Panc1 (cell line): ENCODE data around the gene GNAS. TPM values are rescaled to one million over a fixed set of nuclear protein-coding genes. Genes with fewer than 3 reads are reported as not detected.
A peak's percentile ranks its signal among the peaks of the same experiment; 100 is the strongest.

Source experiments
- ATAC-seq: fragments of 200-7000 bp; cut with Tn5 transposase; 2 replicates; pipeline ENCODE4 v1.9.1; 2020; ENCODE audit warnings: mild to moderate bottlenecking, moderate library complexity
- BruUV-seq: library from RNA; stranded (reverse); fragments of 400-500 nt; replicated peaks from 2 replicates; lab custom pipeline; 2021; lab: Mats Ljungman, UMichigan
- CTCF ChIA-PET: fragments of 300-600 bp; sonication (Branson Sonifier 250); formaldehyde crosslinking; loops from one replicate; lab custom pipeline; 2022; ENCODE audit warnings: antibody characterized with exemption; lab: Charles Lee
- POLR2A ChIA-PET: fragments of 300-600 bp; sonication (Branson Sonifier 250); formaldehyde crosslinking; loops from one replicate; lab custom pipeline; 2022; ENCODE audit warnings: antibody characterized with exemption; lab: Charles Lee
- DNase-seq: peaks from one replicate; pipeline ENCODE4 v3.0.0-alpha.2; 2010; ENCODE audit warnings: low read depth, low spot score
- H3K27ac ChIP-seq: 2 replicates; pipeline ENCODE4 v1.5.1; 2011; ENCODE audit warnings: mild to moderate bottlenecking, low read length, inconsistent platforms
- H3K27me3 ChIP-seq: fragments of 200-500 bp; sonication (Bioruptor generic); 2 replicates; pipeline ENCODE4 v1.6.0; 2014; ENCODE audit warnings: low read length, inconsistent platforms; ENCODE audit not compliant: control insufficient read depth, insufficient read depth
- H3K36me3 ChIP-seq: fragments of 200-500 bp; sonication (Bioruptor generic); 2 replicates; pipeline ENCODE4 v1.5.1; 2014; ENCODE audit warnings: inconsistent platforms, mild to moderate bottlenecking, low read length, moderate library complexity; ENCODE audit not compliant: control insufficient read depth, insufficient read depth
- H3K4me1 ChIP-seq: 2 replicates; pipeline ENCODE4 v1.5.1; 2011; ENCODE audit warnings: inconsistent platforms, mild to moderate bottlenecking, low read length, moderate library complexity; ENCODE audit not compliant: control insufficient read depth, insufficient read depth
- H3K4me3 ChIP-seq, 2 experiments: 2 replicates each; pipeline ENCODE4 v1.5.1; 2011 to 2012; ENCODE audit warnings: low read depth in 2 of 2, low read length in 2 of 2, mild to moderate bottlenecking in 2 of 2, inconsistent platforms in 1 of 2, moderate library complexity in 1 of 2
- H3K9me3 ChIP-seq: fragments of 200-500 bp; sonication (Bioruptor generic); 2 replicates; pipeline ENCODE4 v1.5.1; 2014; ENCODE audit warnings: low read depth, mild to moderate bottlenecking, inconsistent platforms, low read length, moderate library complexity; ENCODE audit not compliant: control insufficient read depth, insufficient read depth
- CTCF ChIP-seq: fragments of 450-650 bp; IDR thresholded peaks from 2 replicates; pipeline ENCODE4 v1.5.1; 2017; ENCODE audit warnings: mild to moderate bottlenecking
- POLR2AphosphoS5 ChIP-seq: IDR thresholded peaks from 2 replicates; pipeline ENCODE4 v1.6.1; 2012; ENCODE audit warnings: mild to moderate bottlenecking, low read depth, low read length, moderate library complexity
- SIN3A ChIP-seq: IDR thresholded peaks from 2 replicates; pipeline ENCODE4 v1.6.1; 2012; ENCODE audit warnings: low read depth, mild to moderate bottlenecking, low read length, moderate library complexity, borderline replicate concordance; ENCODE audit not compliant: insufficient read depth
- TCF7L2 ChIP-seq: IDR thresholded peaks from 2 replicates; pipeline ENCODE4 v1.6.1; 2011; ENCODE audit warnings: mild to moderate bottlenecking, low read depth, low read length, inconsistent platforms
- in situ Hi-C: cut with HindIII; loops from 2 replicates; pipeline ENCODE4 v1.10.0; 2016; ENCODE audit warnings: low sequenced_read_pairs, low pct_unique_long_range_greater_than_20kb
- intact Hi-C: fragments of 100-400 bp; cut with micrococcal nuclease; formaldehyde crosslinking; loops from one replicate; pipeline ENCODE4 v1.10.0; 2022; ENCODE audit not compliant: unreplicated experiment
- total RNA-seq: library from RNA; stranded (reverse); gene quantifications from one replicate; pipeline ENCODE4 v1.2.1, GENCODE V29; 2021; ENCODE audit not compliant: unreplicated experiment
- TF ChIP-seq, protein P1 (sequence below), 2 experiments: IDR thresholded peaks; 2 replicates each; pipeline ENCODE4 v1.6.1; 2011 to 2012; ENCODE audit warnings: low read depth in 2 of 2, control low read depth in 1 of 2, low read length in 1 of 2, mild to moderate bottlenecking in 1 of 2, moderate library complexity in 1 of 2; ENCODE audit not compliant: insufficient read depth in 1 of 2

GNAS gene
- total RNA-seq, 1 experiment from 2014 or later = 756 TPM

GRCh38 chr20:58847463-58847862 is 5.1 kb upstream of the GNAS start:
- Histone ChIP-seq H3K4me3 (no peak overlapping the region), H3K9me3 (no peaks in the 10 kb centered on the region), H3K27ac (no peak overlapping the region), H3K4me1 (peaks cover 3% of the 10 kb centered on the region; the same call in 1 of the 2 replicates), H3K36me3 (no peaks in the 10 kb centered on the region), H3K27me3 (peaks cover 40% of the 10 kb centered on the region)
- BruUV-seq = no TSS peak
- ChIA-PET POLR2A (no interaction called here), CTCF (no interaction called here)
- in situ Hi-C loops (no loop called here), intact Hi-C loops (no loop called here)
- TF ChIP-seq SIN3A (no peak), TCF7L2 (no peak), CTCF (no peak; the same call in 1 of the 2 replicates), POLR2AphosphoS5 (no peak)
- TF ChIP-seq, protein P1, sequence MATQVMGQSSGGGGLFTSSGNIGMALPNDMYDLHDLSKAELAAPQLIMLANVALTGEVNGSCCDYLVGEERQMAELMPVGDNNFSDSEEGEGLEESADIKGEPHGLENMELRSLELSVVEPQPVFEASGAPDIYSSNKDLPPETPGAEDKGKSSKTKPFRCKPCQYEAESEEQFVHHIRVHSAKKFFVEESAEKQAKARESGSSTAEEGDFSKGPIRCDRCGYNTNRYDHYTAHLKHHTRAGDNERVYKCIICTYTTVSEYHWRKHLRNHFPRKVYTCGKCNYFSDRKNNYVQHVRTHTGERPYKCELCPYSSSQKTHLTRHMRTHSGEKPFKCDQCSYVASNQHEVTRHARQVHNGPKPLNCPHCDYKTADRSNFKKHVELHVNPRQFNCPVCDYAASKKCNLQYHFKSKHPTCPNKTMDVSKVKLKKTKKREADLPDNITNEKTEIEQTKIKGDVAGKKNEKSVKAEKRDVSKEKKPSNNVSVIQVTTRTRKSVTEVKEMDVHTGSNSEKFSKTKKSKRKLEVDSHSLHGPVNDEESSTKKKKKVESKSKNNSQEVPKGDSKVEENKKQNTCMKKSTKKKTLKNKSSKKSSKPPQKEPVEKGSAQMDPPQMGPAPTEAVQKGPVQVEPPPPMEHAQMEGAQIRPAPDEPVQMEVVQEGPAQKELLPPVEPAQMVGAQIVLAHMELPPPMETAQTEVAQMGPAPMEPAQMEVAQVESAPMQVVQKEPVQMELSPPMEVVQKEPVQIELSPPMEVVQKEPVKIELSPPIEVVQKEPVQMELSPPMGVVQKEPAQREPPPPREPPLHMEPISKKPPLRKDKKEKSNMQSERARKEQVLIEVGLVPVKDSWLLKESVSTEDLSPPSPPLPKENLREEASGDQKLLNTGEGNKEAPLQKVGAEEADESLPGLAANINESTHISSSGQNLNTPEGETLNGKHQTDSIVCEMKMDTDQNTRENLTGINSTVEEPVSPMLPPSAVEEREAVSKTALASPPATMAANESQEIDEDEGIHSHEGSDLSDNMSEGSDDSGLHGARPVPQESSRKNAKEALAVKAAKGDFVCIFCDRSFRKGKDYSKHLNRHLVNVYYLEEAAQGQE (IDR thresholded peaks at IDR 0.05; ENCODE audit: insufficient read depth in 1 of 2, low read depth in 2 of 2, low read length in 1 of 2) = no peak
- ATAC-seq (no peak), DNase-seq (no peak)

GRCh38 chr20:58850693-58851174 is 1.8 kb upstream of the GNAS start, which contains the start of gene GNAS-AS1:
Gene GNAS-AS1, minus strand, starts transcription at chr20:58850902.
- ATAC-seq = no peak
- Histone ChIP-seq H3K27me3 (peaks cover 10% of the 10 kb centered on the region; the same call in 1 of the 2 replicates), H3K4me1 (no peaks in the 10 kb centered on the region), H3K9me3 (no peaks in the 10 kb centered on the region), H3K27ac (no peak within 1 kb of the TSS), H3K36me3 (no peaks in the 10 kb centered on the region), H3K4me3 (peak within 1 kb of the TSS in 1 of 2 experiments; percentile 25; a peak in 1 of 4 replicates)
- TF ChIP-seq SIN3A (no peak), POLR2AphosphoS5 (no peak)
- POLR2A ChIA-PET = no interaction called here
- DNase-seq = no peak
- in situ Hi-C loops (no loop called here), intact Hi-C loops (no loop called here)
- BruUV-seq = no TSS peak
- CTCF ChIA-PET = interaction anchor here (0.5 kb wide), 1 partner anchor 17 kb away, joined by 8 read pairs; no protein-coding TSS in a partner anchor
